ENCODE results near the gene ACSS3.

DNA sequence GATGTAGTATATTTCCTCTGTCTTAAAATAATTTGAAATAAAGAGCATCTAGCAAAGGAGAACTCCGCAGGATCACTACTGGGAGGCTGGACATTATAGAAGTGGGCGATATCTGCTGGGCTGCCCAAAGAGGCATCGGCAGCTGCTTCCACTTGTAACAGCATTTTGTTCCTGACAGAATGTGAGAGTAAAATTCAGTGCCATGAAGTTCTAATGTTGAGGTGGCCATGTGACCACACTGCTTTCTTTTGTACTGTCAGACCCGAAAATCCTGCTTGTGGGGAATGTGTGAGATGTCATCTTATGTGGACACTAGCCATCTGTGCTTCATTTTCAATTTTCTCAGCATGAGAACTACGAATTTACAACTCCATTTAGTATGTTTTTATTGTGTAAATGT lies 151.9 kb downstream of the ACSS3 start:
- no peak for TF ChIP-seq POLR2A (IDR thresholded peaks at IDR 0.05; ENCODE audit: low read length)
- no peak for TF ChIP-seq GATA1 (IDR thresholded peaks at IDR 0.05; ENCODE audit: low read depth, low read length)

Measured in erythroblast (primary cell).